NCI-H1694 (cell line): ENCODE results near the gene RAB7A.
"Not testable (repeated sequence)": the region's sequence is repeated elsewhere in the genome, so short reads cannot be mapped to it uniquely, and the experiment has no call there.

Source experiments
- DNase-seq: peaks from one replicate; lab custom pipeline; 2025; lab: John Stamatoyannopoulos, UW

The RAB7A gene

DNA sequence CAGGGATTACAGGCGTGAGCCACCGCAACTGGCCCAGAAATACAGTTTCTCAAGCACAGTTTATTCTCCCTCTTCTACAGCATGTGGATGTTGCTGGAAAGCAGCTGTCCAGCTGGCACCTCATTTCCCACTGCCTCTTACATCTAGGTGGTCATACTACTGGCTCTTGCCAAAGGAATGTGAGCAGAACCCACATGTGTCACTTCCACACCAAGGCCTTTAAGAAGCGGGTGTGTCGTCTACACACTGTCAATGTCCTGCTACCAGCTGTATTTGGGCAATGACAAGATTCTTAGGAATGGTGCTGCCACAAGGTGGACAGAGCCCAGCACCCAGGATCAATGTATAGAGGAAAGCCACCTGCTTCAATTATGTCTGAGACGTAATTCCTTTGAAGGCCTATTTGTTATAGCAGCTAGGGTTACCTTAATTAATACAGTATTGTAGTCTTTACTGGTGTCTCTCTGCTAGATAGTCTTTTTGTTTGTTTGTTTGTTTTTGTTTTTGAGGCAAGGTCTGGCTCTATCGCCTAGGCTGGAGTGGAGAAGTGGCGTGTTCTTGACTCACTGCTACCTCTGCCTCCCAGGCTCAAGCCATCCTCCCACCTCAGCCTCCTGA lies 15.1 kb upstream of the RAB7A start:
- no peak for DNase-seq

DNA sequence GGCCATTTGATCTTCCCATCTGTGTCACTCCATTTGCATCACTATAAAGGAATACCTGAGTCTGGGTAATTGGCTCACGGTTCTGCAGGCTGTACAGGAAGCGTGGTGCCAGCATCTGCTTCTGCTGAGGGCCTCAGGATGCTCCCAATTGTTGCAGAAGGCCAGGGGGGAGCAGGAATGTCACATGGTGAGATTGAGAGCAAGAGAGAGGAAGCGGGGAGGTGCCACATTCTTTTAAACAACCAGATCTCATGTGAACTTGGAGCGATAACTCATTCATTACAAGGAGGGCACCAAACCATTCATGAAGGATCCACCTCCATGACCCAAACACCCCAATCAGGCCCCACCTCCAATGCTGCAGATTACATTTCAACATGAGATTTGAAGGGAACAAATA lies 13.1 kb upstream of the RAB7A start:
- no peak for DNase-seq

DNA sequence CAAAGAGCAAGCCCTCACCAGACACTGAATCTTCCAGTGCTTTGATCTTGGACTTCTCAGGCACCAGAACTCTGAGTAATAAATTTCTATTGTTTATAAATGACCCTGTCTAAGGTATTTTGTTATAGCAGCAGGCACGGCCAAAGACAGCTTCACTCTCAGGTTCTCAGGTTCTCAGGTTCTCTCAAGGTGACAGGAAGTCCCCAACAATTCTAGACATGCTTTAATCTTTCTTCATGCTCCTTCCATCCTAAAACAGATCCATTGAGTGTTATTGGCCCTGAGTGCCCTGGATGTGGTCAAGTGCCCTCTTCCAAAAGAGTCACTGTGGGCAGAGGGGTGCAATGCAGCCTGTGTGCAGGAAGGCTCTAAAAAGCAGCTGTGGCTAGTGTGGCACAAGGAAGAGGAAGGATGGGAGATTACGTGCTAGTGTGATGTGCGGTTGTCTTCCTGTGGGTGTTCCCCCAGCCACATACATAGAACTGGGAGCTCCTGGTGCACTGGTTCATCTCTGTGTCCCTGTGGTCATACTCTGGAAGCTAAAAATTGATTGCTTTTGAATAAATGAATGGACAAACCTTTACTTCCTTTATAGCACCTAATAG lies 11.0 kb upstream of the RAB7A start:
- no peak for DNase-seq

DNA sequence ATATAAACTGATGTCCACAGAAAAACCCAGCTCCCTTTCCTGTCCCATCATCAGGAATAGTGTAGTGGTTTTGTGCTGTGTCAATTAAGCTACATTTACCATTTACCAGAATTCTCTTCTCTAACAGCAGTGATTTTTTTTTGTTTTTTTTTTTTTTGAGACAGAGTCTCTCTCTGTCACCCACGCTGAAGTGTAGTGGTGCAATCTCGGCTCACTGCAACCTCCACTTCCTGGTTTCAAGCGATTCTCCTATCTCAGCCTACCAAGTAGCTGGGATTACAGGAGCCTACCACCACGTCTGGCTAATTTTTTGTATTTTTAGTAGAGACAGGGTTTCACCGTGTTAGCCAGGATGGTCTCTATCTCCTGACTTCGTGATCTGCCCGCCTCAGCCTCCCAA lies 7.1 kb upstream of the RAB7A start:
- not testable (repeated sequence) for DNase-seq

DNA sequence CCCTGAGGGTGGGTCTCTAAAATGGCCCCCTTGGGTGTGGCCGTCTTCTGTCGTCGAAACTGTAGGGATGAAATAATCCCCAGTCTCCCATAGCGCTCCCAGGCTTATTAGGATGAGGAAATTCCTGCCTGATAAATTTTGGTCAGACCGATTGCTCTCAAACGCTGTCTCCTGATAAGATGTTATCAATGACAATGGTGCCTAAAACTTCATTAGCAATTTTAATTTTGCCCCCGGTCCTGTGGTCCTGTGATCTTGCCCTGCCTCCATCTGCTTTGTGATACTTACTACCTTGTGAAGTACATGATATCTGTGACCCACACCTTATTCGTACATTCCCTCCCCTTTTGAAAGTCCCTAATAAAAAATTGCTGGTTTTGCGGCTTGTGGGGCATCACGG lies 5.1 kb upstream of the RAB7A start:
- DNase-seq, result no peak

DNA sequence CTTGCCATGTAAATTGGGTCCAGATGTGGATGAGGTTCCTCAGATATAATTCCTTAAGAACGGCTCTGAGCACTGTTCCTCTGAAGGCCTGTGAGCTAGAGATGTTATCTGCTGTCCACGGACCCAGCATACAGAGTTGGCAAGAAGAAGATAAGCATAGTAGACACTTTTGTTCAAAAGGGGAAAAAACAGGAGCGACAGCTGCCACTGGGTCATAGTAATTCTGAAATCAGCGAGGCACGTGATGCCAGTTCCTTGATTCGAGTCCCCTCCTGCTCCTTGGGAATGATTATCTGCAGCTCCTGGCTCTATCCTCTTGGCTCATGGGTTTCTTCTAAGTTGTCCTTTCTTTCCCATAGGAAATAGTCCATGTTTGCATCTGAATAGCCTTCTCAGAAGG lies 2.5 kb upstream of the RAB7A start:
- DNase-seq, result no peak

DNA sequence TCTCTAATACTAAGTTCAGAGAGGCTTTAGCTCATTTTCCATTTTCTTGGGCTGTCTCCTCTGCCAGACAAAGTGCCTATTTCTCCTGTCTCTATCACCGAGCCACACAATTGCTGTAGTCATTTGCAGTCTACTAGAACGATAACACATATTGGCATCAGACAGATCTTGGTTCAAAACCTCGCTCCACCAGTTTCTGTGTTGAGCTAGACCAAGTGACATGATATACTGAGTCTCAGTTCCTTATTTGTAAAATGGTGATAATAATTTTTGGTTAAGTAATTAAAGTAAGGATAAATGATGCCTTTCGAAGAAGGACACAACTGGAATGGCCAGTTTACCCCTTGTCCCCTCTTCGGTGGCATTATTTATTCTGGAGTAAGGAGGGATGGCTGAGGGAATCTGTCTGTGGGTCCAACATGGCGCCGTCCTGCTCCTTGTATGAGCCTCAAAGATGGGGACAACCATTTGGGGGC lies 398 bp upstream of the RAB7A start:
- DNase-seq, result no peak

DNA sequence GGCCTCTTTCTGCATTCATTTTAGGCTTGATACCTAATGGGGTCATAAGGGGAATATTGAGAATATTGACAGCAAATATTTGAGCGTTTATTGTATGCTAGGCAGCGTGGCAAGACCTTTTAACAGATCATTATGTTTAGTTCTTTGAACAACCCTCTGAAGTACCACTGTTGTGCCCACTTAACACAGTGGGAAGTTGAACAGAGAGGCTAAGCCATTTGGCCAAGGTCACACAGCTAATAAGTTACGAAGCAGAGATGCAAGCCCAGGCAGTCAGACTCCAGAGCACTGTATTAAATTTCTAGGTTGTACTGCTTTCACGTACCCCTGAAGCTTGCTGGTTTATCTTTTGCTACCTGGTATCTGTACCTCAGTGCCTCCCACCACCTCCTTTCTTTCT lies 1.1 kb downstream of the RAB7A start:
- DNase-seq, result no peak

DNA sequence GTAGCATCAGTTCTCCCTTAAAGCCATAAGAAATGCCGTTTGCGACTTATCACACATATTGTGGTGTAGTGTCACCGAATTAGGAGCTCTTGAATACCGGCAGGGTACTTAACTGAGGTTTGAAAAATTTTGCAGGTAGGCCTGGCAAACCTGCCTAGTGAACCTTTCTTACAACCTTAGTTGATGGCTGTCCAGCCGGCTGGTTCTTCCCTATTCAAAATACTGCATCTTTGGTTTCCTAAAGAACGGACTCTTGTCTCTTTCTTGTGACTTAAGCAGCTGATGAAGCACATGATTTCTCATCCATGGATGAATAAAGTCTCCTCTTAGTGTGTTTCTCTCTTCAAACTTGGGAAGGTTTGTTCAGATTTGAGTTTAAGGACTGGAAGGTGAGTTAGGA lies 1.5 kb downstream of the RAB7A start:
- DNase-seq, result no peak

DNA sequence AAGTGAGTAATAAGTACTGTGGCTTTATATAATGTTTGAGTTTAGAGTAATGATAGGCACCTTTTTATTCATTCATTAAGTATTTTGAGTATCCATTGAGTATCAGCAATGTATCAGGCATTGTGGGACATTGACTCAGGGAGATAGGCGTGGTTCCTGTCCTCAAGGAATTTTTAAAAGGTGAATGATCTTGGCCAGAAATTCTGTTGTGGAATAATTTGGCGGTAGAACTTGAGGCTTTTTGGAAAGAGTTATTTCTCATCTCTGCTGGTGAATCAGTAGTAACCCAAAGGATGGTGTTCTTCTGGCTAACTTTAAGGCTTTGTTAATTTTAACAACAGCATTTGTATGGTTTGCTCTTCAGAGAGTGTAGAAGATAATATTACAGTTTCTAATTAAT lies 2.0 kb downstream of the RAB7A start:
- no peak for DNase-seq

DNA sequence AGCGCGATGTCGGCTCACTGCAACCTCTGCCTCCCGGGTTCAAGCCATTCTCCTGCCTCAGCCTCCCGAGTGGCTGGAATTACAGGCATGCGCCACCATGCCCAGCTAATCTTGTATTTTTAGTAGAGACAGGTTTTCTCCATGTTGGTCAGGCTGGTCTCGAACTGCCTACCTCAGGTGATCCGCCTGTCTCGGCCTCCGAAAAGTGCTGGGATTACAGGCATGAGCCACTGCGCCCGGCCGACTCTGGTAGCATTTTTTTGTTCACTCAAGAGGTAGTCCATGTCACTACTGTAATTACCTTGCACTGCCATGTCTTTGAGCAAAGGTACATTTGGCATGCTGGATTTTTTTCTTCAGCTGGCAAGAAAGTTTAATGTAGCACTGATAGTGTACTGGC lies 2.5 kb downstream of the RAB7A start:
- DNase-seq, result not testable (repeated sequence)

DNA sequence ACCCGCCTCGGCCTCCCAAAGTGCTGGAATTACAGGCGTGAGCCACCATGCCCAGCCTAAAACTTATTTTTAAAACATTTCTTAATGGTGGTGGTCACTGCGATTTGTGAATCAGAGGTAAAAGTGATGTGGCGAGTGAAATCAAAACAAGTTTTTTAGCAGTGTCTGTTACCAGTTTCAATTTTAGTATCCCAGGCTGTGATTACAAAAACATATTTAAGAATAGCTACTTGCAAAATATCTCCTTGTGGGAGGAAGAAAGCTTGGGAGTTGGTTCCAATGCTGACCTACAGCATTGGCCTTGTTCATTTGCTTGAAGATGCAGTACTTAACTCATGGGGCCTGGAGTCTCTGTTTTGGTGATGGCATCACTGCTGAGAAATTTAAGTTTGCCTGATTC lies 4.5 kb downstream of the RAB7A start:
- no peak for DNase-seq

DNA sequence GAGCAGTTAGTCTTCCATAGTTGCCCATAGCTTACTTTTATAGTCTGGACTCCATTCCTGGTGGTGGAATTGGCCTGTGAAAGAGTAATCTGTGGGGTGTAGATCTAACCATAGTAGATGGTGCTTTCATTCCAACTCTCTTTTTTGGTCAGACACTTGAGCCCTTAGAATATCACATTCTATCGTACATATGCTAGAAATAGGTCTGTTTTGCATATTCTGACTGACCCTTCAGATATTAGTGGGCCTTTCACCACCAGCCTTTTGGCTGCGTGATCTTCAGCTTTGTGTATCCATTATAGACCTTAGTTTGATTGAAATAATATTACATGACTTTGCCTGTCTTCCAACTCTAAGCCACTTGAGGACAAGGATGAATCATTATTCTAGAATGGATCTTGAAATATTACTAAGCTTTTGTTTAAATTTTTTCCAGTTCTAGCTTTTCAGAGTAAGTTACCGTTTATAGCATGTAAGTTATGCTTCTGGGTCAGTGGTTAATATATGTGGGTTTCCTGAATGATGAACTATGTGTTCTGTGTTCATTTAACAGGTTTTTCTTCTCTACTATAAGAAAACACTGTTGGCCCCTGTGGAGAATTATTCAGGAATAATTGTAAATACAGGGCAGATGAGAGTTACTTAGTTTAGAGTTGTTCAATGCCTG lies 8.7 kb downstream of the RAB7A start:
- DNase-seq, result no peak

DNA sequence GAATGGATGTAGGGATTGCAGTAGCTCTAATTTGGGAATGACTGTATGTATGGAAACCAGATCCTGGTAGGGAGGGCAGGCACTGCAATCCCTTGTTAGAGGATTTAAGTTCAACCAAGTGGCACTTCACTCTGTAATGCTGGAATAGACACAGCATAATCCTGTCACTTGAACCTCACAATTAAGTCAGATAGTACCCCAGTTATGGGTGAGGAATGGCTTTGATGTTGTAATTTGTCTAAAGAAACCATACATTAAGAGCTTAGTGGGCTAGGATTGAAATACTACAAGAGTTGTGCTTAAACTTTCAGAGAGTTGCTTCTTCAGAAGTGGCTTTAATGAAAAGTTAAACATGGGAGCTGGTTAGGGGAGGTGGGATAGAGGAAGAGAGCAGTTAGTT lies 9.3 kb downstream of the RAB7A start:
- DNase-seq, result no peak

DNA sequence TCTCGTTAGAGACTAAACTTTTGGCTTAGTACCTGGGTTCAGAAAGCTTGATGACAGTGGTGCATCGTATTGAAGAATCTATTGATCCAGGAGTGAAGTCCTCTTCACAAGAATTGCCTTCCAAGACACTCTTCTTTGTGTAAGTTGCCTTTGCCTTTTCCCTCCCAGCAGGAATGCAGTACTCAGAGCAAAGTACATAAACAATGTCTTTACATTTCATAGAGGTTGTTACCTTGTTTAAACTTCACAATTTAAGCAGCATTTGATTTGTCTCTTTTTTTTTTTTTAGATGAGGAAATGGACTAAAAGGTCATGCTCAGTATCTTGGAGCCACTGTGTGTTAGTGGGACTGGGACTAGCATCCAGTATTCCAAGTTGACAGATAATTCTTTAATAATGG lies 9.9 kb downstream of the RAB7A start:
- DNase-seq, result no peak

DNA sequence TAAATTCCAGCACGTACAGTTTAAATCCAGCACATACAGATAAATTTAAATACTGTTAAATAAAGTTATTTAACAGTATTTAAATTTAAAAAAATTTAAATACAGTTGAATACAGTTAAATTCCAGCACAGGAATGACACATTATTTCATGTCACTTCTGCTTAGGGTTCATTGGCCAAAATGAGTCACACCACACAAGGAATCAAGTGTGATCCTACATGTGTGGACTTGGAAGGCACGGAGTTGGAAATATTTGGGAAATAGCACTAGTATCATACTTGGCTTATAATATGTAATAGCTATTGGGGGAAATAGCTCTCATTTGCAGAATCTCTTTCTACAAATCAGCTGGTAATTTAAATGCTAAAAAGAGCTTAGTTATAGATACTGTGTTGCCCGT lies 10.6 kb downstream of the RAB7A start:
- DNase-seq, result no peak

DNA sequence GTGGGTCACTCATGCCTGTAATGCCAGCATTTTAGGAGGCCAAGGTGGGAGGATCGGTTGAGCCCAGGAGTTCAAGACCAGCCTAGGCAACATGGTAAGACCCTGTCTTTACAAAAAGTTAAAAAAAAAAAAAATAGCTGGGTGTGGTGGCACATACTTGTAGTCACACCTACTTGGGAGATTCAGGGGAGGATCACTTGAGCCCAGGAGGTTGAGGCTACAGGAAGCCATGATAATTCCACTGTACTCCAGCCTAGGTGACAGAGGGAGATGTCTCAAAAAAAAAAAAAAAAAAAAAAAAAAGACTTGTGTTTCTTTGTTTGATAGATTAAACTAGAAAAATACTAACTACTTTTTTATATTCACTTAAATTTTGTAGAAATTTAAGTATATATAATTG lies 14.6 kb downstream of the RAB7A start:
- DNase-seq, result no peak

DNA sequence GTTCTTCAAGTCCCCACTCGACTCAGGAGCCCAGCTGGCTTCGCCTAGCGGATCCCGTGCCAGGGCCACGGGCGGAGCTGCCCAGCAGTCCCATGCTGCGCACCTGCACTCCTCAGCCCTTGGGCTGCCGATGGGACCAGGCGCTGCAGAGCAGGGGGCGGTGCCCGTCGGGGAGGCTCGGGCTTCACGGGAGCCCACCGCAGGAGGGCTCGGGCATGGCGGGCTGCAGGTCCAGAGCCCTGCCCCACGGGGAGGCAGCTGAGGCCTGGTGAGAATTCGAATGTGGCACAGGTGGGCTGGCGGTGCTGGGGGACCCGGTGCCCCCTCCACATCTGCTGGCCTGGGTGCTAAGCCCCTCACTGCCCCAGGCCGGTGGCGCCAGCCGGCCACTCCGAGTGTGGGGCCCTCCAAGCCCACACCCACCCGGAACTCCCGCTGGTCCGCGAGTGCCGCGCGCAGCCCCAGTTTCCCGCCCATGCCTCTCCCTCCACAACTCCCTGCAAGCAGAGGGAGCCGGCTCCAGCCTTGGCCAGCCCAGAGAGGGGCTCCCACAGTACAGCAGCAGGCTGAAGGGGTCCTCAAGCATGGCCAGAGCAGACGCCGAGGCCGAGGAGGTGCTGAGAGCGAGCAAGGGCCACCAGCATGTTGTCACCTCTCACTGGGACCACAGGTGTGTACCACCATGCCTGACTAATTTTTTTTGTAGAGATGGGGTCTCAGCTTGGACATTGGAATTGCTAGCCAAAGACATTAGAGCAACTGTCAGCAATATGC lies 17.0 kb downstream of the RAB7A start:
- DNase-seq, result no peak

DNA sequence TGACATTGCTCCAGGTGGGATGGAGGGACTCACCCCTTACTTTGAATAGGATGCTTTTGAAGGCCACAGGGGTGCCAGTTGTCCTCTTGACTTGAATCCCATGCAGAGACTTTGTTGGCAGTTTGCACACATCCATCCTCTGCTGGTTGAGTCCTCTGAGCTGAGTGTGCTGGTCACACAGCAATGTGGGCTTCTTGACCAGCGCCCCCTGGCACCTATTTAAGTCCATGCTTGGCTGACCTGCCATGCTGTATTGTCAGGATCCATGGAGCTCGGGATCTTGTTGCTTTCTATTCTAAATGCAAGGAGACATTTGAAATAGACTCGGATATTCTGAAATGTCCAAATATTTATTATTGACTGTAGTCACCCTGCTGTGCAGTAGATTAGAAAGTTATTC lies 19.8 kb downstream of the RAB7A start:
- DNase-seq, result no peak

DNA sequence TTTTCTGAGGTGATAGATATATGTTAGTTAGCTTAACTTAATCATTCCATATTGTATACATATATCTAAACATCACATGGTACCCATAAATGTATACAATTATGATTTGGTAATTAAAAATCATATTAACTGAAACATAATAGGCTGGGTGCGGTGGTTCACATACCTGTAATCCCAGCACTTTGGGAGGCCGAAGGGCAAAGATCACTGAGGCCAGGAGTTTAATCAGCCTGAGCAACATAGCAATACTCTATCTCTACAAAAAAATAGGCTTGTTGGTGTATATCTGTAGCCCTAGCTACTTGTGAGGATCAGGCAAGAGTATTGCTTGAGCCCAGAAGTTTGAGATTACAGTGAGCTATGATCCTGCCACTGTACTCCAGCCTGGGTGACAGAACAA lies 20.9 kb downstream of the RAB7A start:
- no peak for DNase-seq

DNA sequence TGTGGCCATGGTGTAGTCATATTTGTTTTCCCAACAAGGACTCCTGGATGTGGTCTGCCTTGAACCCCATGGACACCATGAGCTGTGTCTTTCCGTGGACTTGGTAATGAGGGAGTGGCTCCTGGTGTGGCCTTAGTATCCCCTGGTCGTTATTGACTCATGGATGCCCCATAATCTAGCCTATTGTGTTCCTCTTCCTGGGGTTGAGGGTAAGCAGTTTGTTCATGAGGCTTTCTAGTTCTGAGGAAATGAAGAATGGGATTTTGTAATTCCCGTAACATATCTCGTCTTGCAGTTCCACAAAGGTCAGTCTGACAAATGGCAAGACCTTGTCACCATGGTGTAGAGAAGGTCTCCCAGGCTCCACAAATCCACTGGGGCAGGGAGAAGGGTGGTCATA lies 22.6 kb downstream of the RAB7A start:
- no peak for DNase-seq

DNA sequence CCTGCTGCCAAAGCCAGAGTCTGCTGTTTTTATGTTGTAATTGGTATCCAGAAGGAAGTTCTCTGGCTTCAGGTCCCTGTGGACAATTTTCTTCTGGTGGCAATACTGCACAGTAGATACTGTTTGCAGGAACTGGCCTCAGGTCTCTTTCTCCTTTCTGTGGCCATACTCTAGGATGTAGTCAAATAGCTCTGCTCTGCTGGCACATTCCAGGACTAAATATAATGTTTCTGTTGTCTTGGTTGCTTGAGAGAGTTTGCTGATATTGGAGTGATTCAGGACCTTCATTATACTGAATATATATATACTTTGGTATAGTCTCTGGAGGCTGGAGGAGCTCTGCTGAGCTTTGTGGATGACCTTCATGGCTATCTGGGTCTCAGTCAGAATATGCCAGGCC lies 23.1 kb downstream of the RAB7A start:
- no peak for DNase-seq

DNA sequence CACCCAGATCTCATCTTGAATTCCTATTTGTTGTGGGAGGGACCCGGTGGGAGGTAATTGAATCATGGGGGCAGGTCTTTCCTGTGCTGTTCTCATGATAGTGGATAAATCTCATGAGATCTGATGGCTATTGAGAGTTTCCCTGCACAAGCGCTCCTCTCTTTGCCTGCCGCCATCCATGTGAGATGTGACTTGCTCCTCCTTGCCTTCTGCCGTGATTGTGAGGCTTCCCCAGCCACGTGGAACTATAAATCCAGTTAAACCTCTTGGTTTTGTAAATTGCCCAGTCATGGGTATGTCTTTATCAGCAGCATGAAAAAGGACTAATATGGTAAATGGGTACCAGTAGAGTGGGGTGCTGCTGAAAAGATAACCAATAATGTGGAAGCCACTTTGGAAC lies 23.6 kb downstream of the RAB7A start:
- not testable (repeated sequence) for DNase-seq
